ENCODE measurements around the gene C20orf141.

Gene C20orf141

DNA sequence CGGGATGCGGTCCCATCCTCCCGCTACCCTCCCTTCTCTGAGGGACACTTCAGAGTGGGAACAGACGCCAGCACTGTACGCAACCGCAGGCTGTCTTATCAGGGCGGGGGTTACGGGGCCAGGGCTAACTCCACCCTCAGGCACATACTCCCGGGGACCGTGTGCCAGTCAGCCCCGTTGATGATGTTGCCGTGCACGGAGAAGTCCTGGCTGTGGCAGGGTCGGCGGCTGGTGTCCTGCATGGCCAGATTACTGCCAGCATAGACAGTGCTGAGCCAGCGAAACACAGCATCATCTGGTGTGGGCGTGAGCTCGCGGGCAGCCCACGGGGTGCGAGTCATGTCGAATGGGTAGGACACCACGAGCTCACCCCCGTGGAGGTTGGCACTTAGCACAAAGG is 19.3 kb upstream of the C20orf141 start:
- no peak overlapping the region for H3K4me3 ChIP-seq (ENCODE audit: low read depth, low read length)
- TF ChIP-seq ZNF133 (tag by site-specific recombination; IDR thresholded peaks at IDR 0.05) (no peak), YY1 (tag by site-specific recombination; IDR thresholded peaks at IDR 0.05) (no peak), EGR2 (tag by site-specific recombination; IDR thresholded peaks at IDR 0.05; ENCODE audit: low read depth) (peak; percentile 84), ZNF274 (IDR thresholded peaks at IDR 0.05; ENCODE audit: low read length) (no peak), ZNF274 (tag by site-specific recombination; IDR thresholded peaks at IDR 0.05; ENCODE audit: borderline replicate concordance) (no peak), HOXC10 (CRISPR knock-in tag; IDR thresholded peaks at IDR 0.05) (no peak), ZFP69B (tag by site-specific recombination; IDR thresholded peaks at IDR 0.05) (no peak), ZNF561 (tag by site-specific recombination; IDR thresholded peaks at IDR 0.05; ENCODE audit: borderline replicate concordance) (no peak), ZFHX2 (tag by site-specific recombination; conservative IDR thresholded peaks at IDR 0.05) (peak; percentile 86), KLF1 (tag by site-specific recombination; IDR thresholded peaks at IDR 0.05) (peak; percentile 30; the same call in 1 of the 2 replicates)
- no peaks in the 10 kb centered on the region for H3K9me3 ChIP-seq (ENCODE audit: control insufficient read depth, insufficient read depth, low read depth, low read length)
- ChIA-PET CTCF (no interaction called here), POLR2A (no interaction called here)
- H3K4me1 ChIP-seq (ENCODE audit: control insufficient read depth, insufficient read depth, low read length): 0 out of 2 replicates have a peak, but pooled peaks cover 3% of the 10 kb centered on the region
- peaks cover 0 to 17% of the 10 kb centered on the region in 2 experiments; a peak in 1 of 3 replicates for H3K36me3 ChIP-seq (ENCODE audit: control insufficient read depth in 2 of 2, insufficient read depth in 1 of 2, low read length in 2 of 2)
- no peak overlapping the region for H3K27ac ChIP-seq (ENCODE audit: extremely low read depth, low read depth, low read length)

DNA sequence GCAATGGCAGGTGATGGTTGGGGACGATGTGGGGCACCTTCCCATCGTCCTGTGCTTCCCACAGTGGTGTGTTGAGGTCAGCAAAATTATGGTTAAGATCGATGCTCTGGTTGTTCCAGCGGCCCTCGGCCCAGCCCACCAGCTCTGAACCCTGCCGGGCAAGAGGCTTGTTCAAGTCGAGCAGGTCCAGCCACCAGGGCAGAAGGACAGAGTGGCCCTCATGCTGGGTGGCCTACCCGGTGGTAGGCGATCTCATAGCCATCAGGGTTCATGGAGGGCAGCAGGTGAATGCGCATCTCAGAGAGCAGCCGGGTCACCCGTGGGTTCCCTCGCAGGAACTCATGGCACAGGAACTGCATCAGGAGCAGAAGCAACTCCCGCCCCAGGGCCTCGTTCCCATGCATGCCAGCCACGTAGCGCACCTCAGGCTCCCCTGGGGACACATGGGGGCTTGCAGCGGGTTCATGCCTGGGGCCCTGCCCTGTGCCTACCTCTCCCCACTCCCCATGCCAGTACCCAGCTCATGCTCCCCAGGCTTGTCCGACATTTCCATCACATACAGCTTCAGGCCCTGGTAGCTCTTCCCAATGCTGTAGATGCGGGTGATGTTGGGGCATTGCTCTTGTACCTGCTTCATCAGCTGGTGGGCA is 18.7 kb upstream of the C20orf141 start:
- ChIA-PET CTCF (no interaction called here), POLR2A (no interaction called here)
- Histone ChIP-seq H3K9me3 (ENCODE audit: control insufficient read depth, insufficient read depth, low read depth, low read length) (no peaks in the 10 kb centered on the region), H3K27ac (ENCODE audit: extremely low read depth, low read depth, low read length) (no peak overlapping the region), H3K4me1 (ENCODE audit: control insufficient read depth, insufficient read depth, low read length) (0 out of 2 replicates have a peak, but pooled peaks cover 3% of the 10 kb centered on the region), H3K36me3 (ENCODE audit: control insufficient read depth in 2 of 2, insufficient read depth in 1 of 2, low read length in 2 of 2) (peaks cover 0 to 17% of the 10 kb centered on the region in 2 experiments; a peak in 1 of 3 replicates), H3K4me3 (ENCODE audit: low read depth, low read length) (no peak overlapping the region)
- TF ChIP-seq ZNF560 (tag by site-specific recombination; IDR thresholded peaks at IDR 0.05; ENCODE audit: borderline replicate concordance) (no peak), ZIC2 (tag by site-specific recombination; IDR thresholded peaks at IDR 0.05) (no peak), ZBTB17 (tag by site-specific recombination; IDR thresholded peaks at IDR 0.05) (no peak), FEZF1 (tag by site-specific recombination; IDR thresholded peaks at IDR 0.05) (no peak), ZSCAN30 (tag by site-specific recombination; IDR thresholded peaks at IDR 0.05) (no peak), ZNF404 (tag by site-specific recombination; IDR thresholded peaks at IDR 0.05) (no peak), ZNF391 (tag by site-specific recombination; IDR thresholded peaks at IDR 0.05; ENCODE audit: borderline replicate concordance, low read depth) (no peak), YY1 (tag by site-specific recombination; IDR thresholded peaks at IDR 0.05) (no peak), ZNF132 (tag by site-specific recombination; IDR thresholded peaks at IDR 0.05; ENCODE audit: borderline replicate concordance) (no peak), BCL11A (tag by site-specific recombination; IDR thresholded peaks at IDR 0.05; ENCODE audit: low read depth) (no peak)
- TF ChIP-seq, protein P1, sequence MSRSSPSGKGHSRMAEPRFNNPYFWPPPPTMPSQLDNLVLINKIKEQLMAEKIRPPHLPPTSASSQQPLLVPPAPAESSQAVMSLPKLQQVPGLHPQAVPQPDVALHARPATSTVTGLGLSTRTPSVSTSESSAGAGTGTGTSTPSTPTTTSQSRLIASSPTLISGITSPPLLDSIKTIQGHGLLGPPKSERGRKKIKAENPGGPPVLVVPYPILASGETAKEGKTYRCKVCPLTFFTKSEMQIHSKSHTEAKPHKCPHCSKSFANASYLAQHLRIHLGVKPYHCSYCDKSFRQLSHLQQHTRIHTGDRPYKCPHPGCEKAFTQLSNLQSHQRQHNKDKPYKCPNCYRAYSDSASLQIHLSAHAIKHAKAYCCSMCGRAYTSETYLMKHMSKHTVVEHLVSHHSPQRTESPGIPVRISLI (tag by site-specific recombination; IDR thresholded peaks at IDR 0.05): no peak
- TF ChIP-seq, protein P2, sequence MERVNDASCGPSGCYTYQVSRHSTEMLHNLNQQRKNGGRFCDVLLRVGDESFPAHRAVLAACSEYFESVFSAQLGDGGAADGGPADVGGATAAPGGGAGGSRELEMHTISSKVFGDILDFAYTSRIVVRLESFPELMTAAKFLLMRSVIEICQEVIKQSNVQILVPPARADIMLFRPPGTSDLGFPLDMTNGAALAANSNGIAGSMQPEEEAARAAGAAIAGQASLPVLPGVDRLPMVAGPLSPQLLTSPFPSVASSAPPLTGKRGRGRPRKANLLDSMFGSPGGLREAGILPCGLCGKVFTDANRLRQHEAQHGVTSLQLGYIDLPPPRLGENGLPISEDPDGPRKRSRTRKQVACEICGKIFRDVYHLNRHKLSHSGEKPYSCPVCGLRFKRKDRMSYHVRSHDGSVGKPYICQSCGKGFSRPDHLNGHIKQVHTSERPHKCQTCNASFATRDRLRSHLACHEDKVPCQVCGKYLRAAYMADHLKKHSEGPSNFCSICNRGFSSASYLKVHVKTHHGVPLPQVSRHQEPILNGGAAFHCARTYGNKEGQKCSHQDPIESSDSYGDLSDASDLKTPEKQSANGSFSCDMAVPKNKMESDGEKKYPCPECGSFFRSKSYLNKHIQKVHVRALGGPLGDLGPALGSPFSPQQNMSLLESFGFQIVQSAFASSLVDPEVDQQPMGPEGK (tag by site-specific recombination; IDR thresholded peaks at IDR 0.05): no peak
